GM13977 (cell line): ENCODE data around the gene NFYB.

Source experiments
- DNase-seq: peaks from one replicate; pipeline ENCODE4 v3.0.0; 2012; ENCODE audit warnings: low spot score
- in situ Hi-C: fragments of 300-500 bp; cut with MboI; formaldehyde crosslinking; loops from one replicate; pipeline ENCODE4 v1.12.0; 2022; ENCODE audit warnings: low sequenced_read_pairs, low pct_unique_long_range_greater_than_20kb, mixed read lengths, inconsistent platforms; ENCODE audit not compliant: unreplicated experiment
- TF ChIP-seq, protein P1 (sequence below): IDR thresholded peaks from 2 replicates; pipeline ENCODE4 v1.5.1; 2012; ENCODE audit warnings: mild to moderate bottlenecking, control low read depth; ENCODE audit not compliant: insufficient read depth; ENCODE audit errors: extremely low read depth, missing control alignments

NFYB gene

DNA sequence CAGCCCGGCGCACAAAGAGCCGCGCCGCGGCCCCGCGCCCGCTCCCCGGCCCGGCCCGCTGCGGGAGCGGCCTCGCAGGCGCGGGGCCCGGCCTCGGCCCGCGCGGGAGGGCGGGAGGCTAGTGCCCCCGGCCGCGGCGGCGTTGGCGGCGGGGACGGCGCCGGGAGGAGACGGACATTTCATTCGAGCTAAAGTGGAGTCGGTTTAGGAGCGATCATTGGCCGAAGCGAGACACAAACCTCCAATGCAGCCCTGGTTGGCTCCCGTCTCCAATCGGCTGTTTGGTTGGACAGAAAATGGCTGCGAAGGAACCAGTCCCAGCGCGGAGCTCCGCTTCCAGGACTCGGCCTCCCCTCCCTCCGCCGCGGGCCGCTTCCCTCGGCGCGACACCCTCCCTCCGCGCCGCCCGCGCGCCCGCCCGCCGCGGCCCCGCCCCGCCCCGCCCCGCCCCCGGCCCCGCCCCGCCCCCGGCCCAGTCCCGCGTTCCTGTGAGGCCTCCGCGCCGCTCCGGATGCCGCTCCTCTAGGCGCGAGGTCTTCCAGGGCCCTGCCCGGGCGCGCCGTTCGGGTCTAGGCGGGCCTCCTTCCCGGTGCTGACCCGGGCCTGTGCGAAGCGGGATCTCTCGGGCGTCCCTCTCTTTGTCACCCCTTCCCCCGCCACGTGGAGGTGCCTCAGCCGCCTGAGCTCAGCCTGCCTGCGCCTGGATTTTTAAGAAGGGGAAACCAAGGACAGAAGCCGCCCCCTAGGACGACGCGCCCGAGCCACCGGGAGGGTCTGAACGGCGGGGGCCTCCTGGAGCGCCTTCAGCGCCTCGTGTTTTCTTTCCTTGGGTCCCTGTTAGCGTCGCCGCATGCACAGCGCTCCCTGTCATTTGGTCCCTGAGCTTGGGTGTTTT, at the start of gene NFYB:
Gene NFYB, minus strand, starts transcription at position 309 of the 895 bp plus-strand sequence. CDS start 2,757 bp downstream, outside the sequence.
- DNase-seq, result peak; percentile 99
- in situ Hi-C loops, result no loop called here
- TF ChIP-seq, protein P1, sequence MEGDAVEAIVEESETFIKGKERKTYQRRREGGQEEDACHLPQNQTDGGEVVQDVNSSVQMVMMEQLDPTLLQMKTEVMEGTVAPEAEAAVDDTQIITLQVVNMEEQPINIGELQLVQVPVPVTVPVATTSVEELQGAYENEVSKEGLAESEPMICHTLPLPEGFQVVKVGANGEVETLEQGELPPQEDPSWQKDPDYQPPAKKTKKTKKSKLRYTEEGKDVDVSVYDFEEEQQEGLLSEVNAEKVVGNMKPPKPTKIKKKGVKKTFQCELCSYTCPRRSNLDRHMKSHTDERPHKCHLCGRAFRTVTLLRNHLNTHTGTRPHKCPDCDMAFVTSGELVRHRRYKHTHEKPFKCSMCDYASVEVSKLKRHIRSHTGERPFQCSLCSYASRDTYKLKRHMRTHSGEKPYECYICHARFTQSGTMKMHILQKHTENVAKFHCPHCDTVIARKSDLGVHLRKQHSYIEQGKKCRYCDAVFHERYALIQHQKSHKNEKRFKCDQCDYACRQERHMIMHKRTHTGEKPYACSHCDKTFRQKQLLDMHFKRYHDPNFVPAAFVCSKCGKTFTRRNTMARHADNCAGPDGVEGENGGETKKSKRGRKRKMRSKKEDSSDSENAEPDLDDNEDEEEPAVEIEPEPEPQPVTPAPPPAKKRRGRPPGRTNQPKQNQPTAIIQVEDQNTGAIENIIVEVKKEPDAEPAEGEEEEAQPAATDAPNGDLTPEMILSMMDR, result no peak

- TF ChIP-seq, protein P1, result no peak
- no peak for DNase-seq
- in situ Hi-C loops, result loop anchor here (25.0 kb wide), 1 partner anchor 1200 kb away; no protein-coding TSS in a partner anchor
Measured at GRCh38 chr12:104187446-104188155, 49.6 kb upstream of the NFYB start.

DNA sequence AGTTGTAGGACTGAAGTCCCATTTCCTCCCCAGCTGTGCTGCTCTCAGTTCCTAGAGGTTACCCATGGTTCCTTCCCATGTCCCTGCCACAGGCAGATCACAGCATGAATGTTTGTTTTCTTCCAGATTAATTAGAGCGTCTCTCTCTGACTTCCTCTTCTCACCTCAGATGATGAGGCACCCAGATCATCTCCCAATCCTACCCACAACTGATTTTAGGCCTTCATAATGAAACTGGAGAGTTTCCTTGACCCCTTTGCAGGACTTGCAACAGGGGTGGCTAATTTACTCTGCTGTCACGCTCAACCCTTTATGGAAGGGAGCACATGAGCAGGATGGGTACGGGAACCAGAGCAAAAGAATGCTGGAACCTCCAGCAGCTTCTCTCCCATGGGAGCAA, 45.4 kb upstream of the NFYB start:
- no peak for DNase-seq
- TF ChIP-seq, protein P1, result no peak
- in situ Hi-C loops, result loop anchor here (25.0 kb wide), 1 partner anchor 1204 kb away; no protein-coding TSS in a partner anchor

- DNase-seq, result no peak
- in situ Hi-C loops, result loop anchor here (25.0 kb wide), 1 partner anchor 1205 kb away; no protein-coding TSS in a partner anchor
- TF ChIP-seq, protein P1, result no peak
Measured at GRCh38 chr12:104182621-104183378, 44.8 kb upstream of the NFYB start.

- DNase-seq, result no peak
- TF ChIP-seq, protein P1, result no peak
- in situ Hi-C loops, result loop anchor here (25.0 kb wide), 1 partner anchor 1205 kb away; no protein-coding TSS in a partner anchor
Measured at GRCh38 chr12:104182144-104182543, 44.1 kb upstream of the NFYB start.

GRCh38 chr12:104181313-104181712, 43.3 kb upstream of the NFYB start:
- in situ Hi-C loops, result loop anchor here (25.0 kb wide), 1 partner anchor 1206 kb away; no protein-coding TSS in a partner anchor
- DNase-seq, result no peak
- TF ChIP-seq, protein P1, result no peak
